Mesenchymal stem cell (in vitro differentiated cells and primary cell): Measurements from ENCODE around the gene WLS.
A peak's percentile ranks its signal among the peaks of the same experiment; 100 is the strongest.

Experiments
- DNase-seq: peaks from one replicate; pipeline ENCODE4 v3.0.0-alpha.2; 2013
- H2AFZ ChIP-seq: one replicate; pipeline ENCODE4 v1.6.1; 2013; ENCODE audit warnings: low read depth, mild to moderate bottlenecking, control low read depth, inconsistent platforms, low read length, moderate library complexity
- H2AK5ac ChIP-seq: 2 replicates; pipeline ENCODE4 v1.6.1; 2013; ENCODE audit warnings: low read length, moderate library complexity, mild to moderate bottlenecking, inconsistent platforms; ENCODE audit not compliant: severe bottlenecking
- H2BK120ac ChIP-seq: one replicate; pipeline ENCODE4 v1.6.1; 2013; ENCODE audit warnings: low read depth, mild to moderate bottlenecking, inconsistent platforms, low read length, moderate library complexity
- H2BK12ac ChIP-seq, 2 experiments: one replicate each; pipeline ENCODE4 v1.6.1; 2013; ENCODE audit warnings: inconsistent platforms in 2 of 2, low read length in 2 of 2, mild to moderate bottlenecking in 2 of 2, moderate library complexity in 2 of 2, control low read depth in 1 of 2
- H2BK15ac ChIP-seq: one replicate; pipeline ENCODE4 v1.6.1; 2013; ENCODE audit warnings: mild to moderate bottlenecking, low read depth, inconsistent platforms; ENCODE audit not compliant: poor library complexity, severe bottlenecking
- H2BK5ac ChIP-seq: 2 replicates; pipeline ENCODE4 v1.6.1; 2013; ENCODE audit warnings: low read depth, mild to moderate bottlenecking, low read length, control low read depth, inconsistent platforms; ENCODE audit not compliant: poor library complexity, severe bottlenecking
- H3K14ac ChIP-seq, 2 experiments: one replicate each; pipeline ENCODE4 v1.6.1; 2013; ENCODE audit warnings: inconsistent platforms in 2 of 2, low read length in 2 of 2, control low read depth in 1 of 2, mild to moderate bottlenecking in 1 of 2, moderate library complexity in 1 of 2
- H3K18ac ChIP-seq, 2 experiments: one replicate each; pipeline ENCODE4 v1.6.1; 2013; ENCODE audit warnings: inconsistent platforms in 2 of 2, low read length in 2 of 2, control low read depth in 1 of 2, low read depth in 1 of 2, mild to moderate bottlenecking in 1 of 2
- H3K23ac ChIP-seq, 2 experiments: one replicate each; pipeline ENCODE4 v1.6.1; 2013; ENCODE audit warnings: inconsistent platforms in 2 of 2, low read length in 2 of 2, mild to moderate bottlenecking in 2 of 2, moderate library complexity in 2 of 2, control low read depth in 1 of 2
- H3K27ac ChIP-seq: 2 replicates; pipeline ENCODE4 v1.5.1; 2013; ENCODE audit warnings: mild to moderate bottlenecking, moderate library complexity, low read length, control low read depth, inconsistent platforms; ENCODE audit not compliant: poor library complexity, severe bottlenecking
- H3K27me3 ChIP-seq, 2 experiments: 2 replicates each; pipeline versions ENCODE4 v1.6.1 to v1.7.0; 2013; ENCODE audit warnings: low read length in 2 of 2, mild to moderate bottlenecking in 2 of 2, moderate library complexity in 2 of 2, control low read depth in 1 of 2, inconsistent platforms in 1 of 2; ENCODE audit not compliant: control insufficient read depth in 1 of 2, insufficient read depth in 1 of 2
- H3K36me3 ChIP-seq, 2 experiments: 2 replicates each; pipeline versions ENCODE4 v1.6.1 to v1.7.0; 2013; ENCODE audit warnings: low read length in 2 of 2, control low read depth in 1 of 2, inconsistent platforms in 1 of 2, low read depth in 1 of 2, mild to moderate bottlenecking in 1 of 2; ENCODE audit not compliant: insufficient read depth in 2 of 2, control insufficient read depth in 1 of 2
- H3K4ac ChIP-seq, 2 experiments: one replicate each; pipeline ENCODE4 v1.6.1; 2013; ENCODE audit warnings: inconsistent platforms in 2 of 2, low read length in 2 of 2, mild to moderate bottlenecking in 2 of 2, moderate library complexity in 2 of 2, control low read depth in 1 of 2, low read depth in 1 of 2
- H3K4me1 ChIP-seq: 2 replicates; pipeline ENCODE4 v1.6.1; 2013; ENCODE audit warnings: low read depth, low read length, control low read depth; ENCODE audit not compliant: control insufficient read depth, insufficient read depth
- H3K4me2 ChIP-seq: 2 replicates; pipeline ENCODE4 v1.6.1; 2013; ENCODE audit warnings: low read length, mild to moderate bottlenecking, inconsistent platforms; ENCODE audit not compliant: poor library complexity, severe bottlenecking
- H3K4me3 ChIP-seq, 2 experiments: 2 replicates each; pipeline versions ENCODE4 v1.5.1 to v1.7.0; 2013; ENCODE audit warnings: low read length in 2 of 2, mild to moderate bottlenecking in 2 of 2, control low read depth in 1 of 2, low read depth in 1 of 2; ENCODE audit not compliant: insufficient read depth in 1 of 2
- H3K79me1 ChIP-seq: replicated peaks from 2 replicates; pipeline ENCODE4 v1.6.1; 2013; ENCODE audit warnings: mild to moderate bottlenecking, control low read depth, low read length, inconsistent platforms; ENCODE audit not compliant: poor library complexity, severe bottlenecking
- H3K9ac ChIP-seq: 2 replicates; pipeline ENCODE4 v1.7.0; 2013; ENCODE audit warnings: mild to moderate bottlenecking, low read length, moderate library complexity
- H3K9me3 ChIP-seq: 2 replicates; pipeline ENCODE4 v1.7.0; 2013; ENCODE audit warnings: mild to moderate bottlenecking, low read length; ENCODE audit not compliant: control insufficient read depth
- H4K8ac ChIP-seq: one replicate; pipeline ENCODE4 v1.6.1; 2013; ENCODE audit warnings: inconsistent platforms, mild to moderate bottlenecking, low read length, moderate library complexity
- H4K91ac ChIP-seq: one replicate; pipeline ENCODE4 v1.6.1; 2013; ENCODE audit warnings: mild to moderate bottlenecking, low read length, inconsistent platforms
- WGBS: methylation state at CpG from one replicate; pipeline ENCODE4 v1.1.7; 2013; ENCODE audit warnings: mixed read lengths; 5-methylcytosine and 5-hydroxymethylcytosine counted together

The WLS gene

GRCh38 chr1:68201546-68202238 lies 30.6 kb downstream of the WLS start:
- Histone ChIP-seq H4K8ac (no peak overlapping the region), H2BK12ac (no peak overlapping the region), H2BK5ac (no peak overlapping the region), H3K27ac (peak overlapping the region; percentile 61), H3K18ac (no peak overlapping the region), H2BK15ac (no peak overlapping the region), H2AK5ac (peak overlapping the region; percentile 53), H3K9ac (peak overlapping the region; percentile 28), H3K9me3 (no peaks in the 10 kb centered on the region), H3K79me1 (peaks cover 4% of the 10 kb centered on the region), H3K36me3 (no peaks in the 10 kb centered on the region), H3K14ac (no peak overlapping the region), H3K27me3 (no peaks in the 10 kb centered on the region), H3K4me2 (no peak overlapping the region), H3K4ac (no peak overlapping the region), H3K4me1 (peaks cover 12% of the 10 kb centered on the region), H2BK120ac (no peak overlapping the region), H3K4me3 (peak overlapping the region in 1 of 2 experiments; percentile 22), H2AFZ (no peak overlapping the region), H4K91ac (no peak overlapping the region), H3K23ac (no peak overlapping the region)
- WGBS: 90% methylated on average over 4 of the region's 7 CpGs
- peak; percentile 42 for DNase-seq

- Histone ChIP-seq H3K18ac (no peak overlapping the region), H3K9me3 (no peaks in the 10 kb centered on the region), H4K91ac (no peak overlapping the region), H3K79me1 (peaks cover 1% of the 10 kb centered on the region), H3K4me3 (no peak overlapping the region), H2BK5ac (no peak overlapping the region), H2BK12ac (no peak overlapping the region), H3K4ac (no peak overlapping the region), H3K4me2 (no peak overlapping the region), H3K14ac (no peak overlapping the region), H2AK5ac (peak overlapping the region; percentile 48), H3K23ac (no peak overlapping the region), H2BK15ac (no peak overlapping the region), H2AFZ (no peak overlapping the region), H2BK120ac (no peak overlapping the region), H3K27me3 (no peaks in the 10 kb centered on the region), H3K36me3 (no peaks in the 10 kb centered on the region), H4K8ac (no peak overlapping the region), H3K27ac (no peak overlapping the region), H3K4me1 (peaks cover 11% of the 10 kb centered on the region), H3K9ac (no peak overlapping the region)
- 92% methylated on average over 2 of the region's 2 CpGs for WGBS
- DNase-seq: no peak
Measured at GRCh38 chr1:68199603-68200002, 32.7 kb downstream of the WLS start.

- H3K27ac ChIP-seq: no peak overlapping the region
- H3K23ac ChIP-seq: no peak overlapping the region
- H2BK5ac ChIP-seq: no peak overlapping the region
- H3K36me3 ChIP-seq: peaks cover 0 to 3% of the 10 kb centered on the region in 2 experiments
- no peaks in the 10 kb centered on the region for H3K27me3 ChIP-seq
- H3K4ac ChIP-seq: no peak overlapping the region
- no peak overlapping the region for H2BK15ac ChIP-seq
- H2BK120ac ChIP-seq: no peak overlapping the region
- H4K8ac ChIP-seq: no peak overlapping the region
- WGBS: 100% methylated on average over 1 of the region's 2 CpGs
- DNase-seq: no peak
- no peak overlapping the region for H3K18ac ChIP-seq
- H4K91ac ChIP-seq: no peak overlapping the region
- H3K4me2 ChIP-seq: no peak overlapping the region
- H2AFZ ChIP-seq: no peak overlapping the region
- no peak overlapping the region for H2AK5ac ChIP-seq
- H3K4me3 ChIP-seq: no peak overlapping the region
- H3K4me1 ChIP-seq: peaks cover 11% of the 10 kb centered on the region
- no peak overlapping the region for H3K14ac ChIP-seq
- peak overlapping the region; percentile 18 for H3K9ac ChIP-seq
- no peaks in the 10 kb centered on the region for H3K9me3 ChIP-seq
- H2BK12ac ChIP-seq: no peak overlapping the region
- peaks cover 1% of the 10 kb centered on the region for H3K79me1 ChIP-seq
Measured at GRCh38 chr1:68198752-68199151, 33.6 kb downstream of the WLS start.

- Histone ChIP-seq H2AK5ac (no peak overlapping the region), H2BK120ac (no peak overlapping the region), H3K9me3 (no peaks in the 10 kb centered on the region), H3K14ac (no peak overlapping the region), H3K4me3 (no peak overlapping the region), H3K18ac (no peak overlapping the region), H3K79me1 (peaks cover 3% of the 10 kb centered on the region), H3K4me1 (peaks cover 9% of the 10 kb centered on the region), H3K36me3 (peaks cover 0 to 8% of the 10 kb centered on the region in 2 experiments), H3K27ac (peak overlapping the region; percentile 56), H3K9ac (peak overlapping the region; percentile 18), H4K91ac (no peak overlapping the region), H2AFZ (no peak overlapping the region), H3K4ac (no peak overlapping the region), H2BK5ac (no peak overlapping the region), H2BK15ac (no peak overlapping the region), H4K8ac (no peak overlapping the region), H2BK12ac (no peak overlapping the region), H3K27me3 (no peaks in the 10 kb centered on the region), H3K4me2 (no peak overlapping the region), H3K23ac (no peak overlapping the region)
- peak; percentile 51 for DNase-seq
- WGBS: no CpG with 5 or more reads among the region's 1 CpG
Measured at GRCh38 chr1:68197891-68198290, 34.4 kb downstream of the WLS start.
